NB4 (cell line): ENCODE results near the gene IFNA6.

Experiments used
- MAX ChIP-seq: IDR thresholded peaks from 2 replicates; pipeline ENCODE4 v1.6.1; 2011; ENCODE audit warnings: low read depth, low read length
- MYC ChIP-seq: IDR thresholded peaks from 2 replicates; pipeline ENCODE4 v1.6.1; 2011; ENCODE audit warnings: low read depth, low read length
- POLR2A ChIP-seq: IDR thresholded peaks from 2 replicates; pipeline ENCODE4 v1.6.1; 2011; ENCODE audit warnings: mild to moderate bottlenecking; ENCODE audit not compliant: insufficient read length; ENCODE audit errors: extremely low read depth
- TF ChIP-seq, protein P1 (sequence below): IDR thresholded peaks from one replicate; pipeline ENCODE4 v1.5.1; 2012; ENCODE audit warnings: low read depth, low read length

GRCh38 chr9:21317956-21318923, 32.4 kb downstream of the IFNA6 start:
- no peak for TF ChIP-seq MAX
- TF ChIP-seq, protein P1, sequence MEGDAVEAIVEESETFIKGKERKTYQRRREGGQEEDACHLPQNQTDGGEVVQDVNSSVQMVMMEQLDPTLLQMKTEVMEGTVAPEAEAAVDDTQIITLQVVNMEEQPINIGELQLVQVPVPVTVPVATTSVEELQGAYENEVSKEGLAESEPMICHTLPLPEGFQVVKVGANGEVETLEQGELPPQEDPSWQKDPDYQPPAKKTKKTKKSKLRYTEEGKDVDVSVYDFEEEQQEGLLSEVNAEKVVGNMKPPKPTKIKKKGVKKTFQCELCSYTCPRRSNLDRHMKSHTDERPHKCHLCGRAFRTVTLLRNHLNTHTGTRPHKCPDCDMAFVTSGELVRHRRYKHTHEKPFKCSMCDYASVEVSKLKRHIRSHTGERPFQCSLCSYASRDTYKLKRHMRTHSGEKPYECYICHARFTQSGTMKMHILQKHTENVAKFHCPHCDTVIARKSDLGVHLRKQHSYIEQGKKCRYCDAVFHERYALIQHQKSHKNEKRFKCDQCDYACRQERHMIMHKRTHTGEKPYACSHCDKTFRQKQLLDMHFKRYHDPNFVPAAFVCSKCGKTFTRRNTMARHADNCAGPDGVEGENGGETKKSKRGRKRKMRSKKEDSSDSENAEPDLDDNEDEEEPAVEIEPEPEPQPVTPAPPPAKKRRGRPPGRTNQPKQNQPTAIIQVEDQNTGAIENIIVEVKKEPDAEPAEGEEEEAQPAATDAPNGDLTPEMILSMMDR, result peak; percentile 86
- no peak for TF ChIP-seq POLR2A
- TF ChIP-seq MYC, result no peak
